ENCODE measurements around the gene PNPLA3.
"Not testable (repeated sequence)": the region's sequence is repeated elsewhere in the genome, so short reads cannot be mapped to it uniquely, and the experiment has no call there.

PNPLA3 gene

GRCh38 chr22:43890901-43891331 is 32.7 kb upstream of the PNPLA3 start:
- no peak for DNase-seq

DNA sequence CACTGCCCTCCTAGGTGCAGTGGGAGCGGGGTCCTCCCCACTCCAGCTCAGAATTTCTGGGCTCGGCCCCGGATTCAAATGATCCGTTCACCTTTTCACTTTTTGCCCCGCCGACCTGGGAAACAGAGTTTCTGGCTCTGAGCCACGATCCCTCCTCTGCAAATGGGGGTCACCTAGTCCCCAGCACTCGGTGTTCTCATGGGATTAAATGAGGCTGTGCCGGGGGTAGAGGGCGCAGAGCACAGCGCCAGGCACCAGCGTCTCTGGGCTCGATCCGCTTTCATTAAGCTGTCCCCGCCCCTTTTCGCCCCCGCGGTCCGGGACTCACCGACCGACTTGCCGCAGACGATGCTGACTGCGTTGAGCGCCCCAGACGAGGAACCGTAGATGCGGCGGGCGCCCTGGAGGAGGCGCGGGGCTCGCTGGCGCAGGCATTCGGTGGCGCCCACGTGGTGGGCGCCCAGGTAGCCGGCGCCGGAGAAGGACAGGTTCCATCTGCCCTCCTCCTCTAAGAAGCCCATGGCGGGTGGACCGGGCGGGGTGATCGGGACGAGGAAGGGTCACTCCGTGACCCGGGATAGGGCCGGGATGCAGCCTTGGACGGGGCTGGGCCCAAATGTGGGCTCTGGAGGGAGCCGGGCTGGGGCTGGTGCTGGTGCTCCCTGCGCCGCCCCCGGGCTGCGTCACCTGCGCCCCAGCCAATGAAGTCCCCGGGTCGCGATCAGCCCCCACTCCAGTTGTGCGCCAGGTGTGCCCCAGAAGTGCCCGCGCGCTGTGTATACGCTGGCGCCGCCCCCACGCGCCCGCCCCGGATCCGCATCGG is 32.0 kb upstream of the PNPLA3 start, which contains the start of gene PNPLA5:
TSS of gene PNPLA5 (minus strand) at position 654 of the 823 bp plus-strand sequence. CDS start at position 521, 133 bp downstream.
- DNase-seq: no peak

DNA sequence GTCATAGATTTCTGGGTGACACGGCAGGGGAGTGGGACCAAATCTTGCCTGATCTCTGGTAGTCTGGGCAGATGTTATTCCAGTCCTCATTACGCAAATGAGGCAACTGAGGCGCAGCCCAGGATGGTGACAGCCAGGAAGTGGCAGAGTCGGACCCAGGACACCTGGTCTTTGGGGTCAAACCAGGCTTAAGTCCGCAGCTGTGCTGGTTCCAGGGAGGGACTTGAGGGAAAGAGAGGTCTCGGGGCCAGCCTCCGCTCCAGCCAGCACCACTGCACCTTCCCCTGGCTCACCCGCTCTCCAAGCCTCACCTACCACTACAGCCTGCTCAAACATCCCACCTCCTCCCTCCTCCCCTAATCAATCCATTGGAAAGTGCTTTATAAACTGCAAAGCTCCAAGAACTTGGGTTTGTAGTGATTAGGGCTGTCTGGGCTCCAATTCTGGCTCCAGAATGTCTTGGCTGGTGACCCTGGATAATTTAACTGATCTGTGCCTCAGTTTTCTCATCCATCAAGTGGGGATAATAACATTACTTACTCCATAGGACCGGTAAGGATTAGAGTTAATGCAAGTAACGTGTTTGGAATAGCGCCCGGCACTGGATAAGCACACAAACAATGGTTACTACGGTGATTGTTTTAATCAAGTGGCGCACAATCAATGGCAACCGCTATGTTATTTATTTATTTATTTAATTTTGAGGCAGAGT is 31.3 kb upstream of the PNPLA3 start:
- DNase-seq: no peak

GRCh38 chr22:43893266-43893665 is 30.3 kb upstream of the PNPLA3 start:
- no peak for DNase-seq

DNA sequence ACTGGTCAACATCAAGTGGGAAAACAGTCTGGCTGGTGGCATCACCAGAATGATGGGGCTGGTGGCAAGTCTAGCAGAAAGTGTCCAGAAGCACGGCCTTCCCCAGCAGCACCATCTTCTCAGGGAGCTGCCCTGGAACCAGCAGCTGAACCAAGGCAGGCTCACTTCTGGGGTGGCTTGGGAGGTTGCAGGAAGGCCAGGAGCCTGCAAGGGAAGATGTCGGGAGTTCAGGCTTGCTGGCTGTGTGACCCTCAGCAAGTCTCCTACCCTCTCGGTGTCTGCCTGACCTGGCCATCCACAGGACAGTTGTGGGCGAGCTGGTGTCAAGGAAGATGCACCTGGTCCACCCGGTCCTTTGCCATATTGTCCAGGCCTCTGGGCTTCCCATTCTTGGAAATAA is 29.5 kb upstream of the PNPLA3 start:
- DNase-seq: no peak

DNA sequence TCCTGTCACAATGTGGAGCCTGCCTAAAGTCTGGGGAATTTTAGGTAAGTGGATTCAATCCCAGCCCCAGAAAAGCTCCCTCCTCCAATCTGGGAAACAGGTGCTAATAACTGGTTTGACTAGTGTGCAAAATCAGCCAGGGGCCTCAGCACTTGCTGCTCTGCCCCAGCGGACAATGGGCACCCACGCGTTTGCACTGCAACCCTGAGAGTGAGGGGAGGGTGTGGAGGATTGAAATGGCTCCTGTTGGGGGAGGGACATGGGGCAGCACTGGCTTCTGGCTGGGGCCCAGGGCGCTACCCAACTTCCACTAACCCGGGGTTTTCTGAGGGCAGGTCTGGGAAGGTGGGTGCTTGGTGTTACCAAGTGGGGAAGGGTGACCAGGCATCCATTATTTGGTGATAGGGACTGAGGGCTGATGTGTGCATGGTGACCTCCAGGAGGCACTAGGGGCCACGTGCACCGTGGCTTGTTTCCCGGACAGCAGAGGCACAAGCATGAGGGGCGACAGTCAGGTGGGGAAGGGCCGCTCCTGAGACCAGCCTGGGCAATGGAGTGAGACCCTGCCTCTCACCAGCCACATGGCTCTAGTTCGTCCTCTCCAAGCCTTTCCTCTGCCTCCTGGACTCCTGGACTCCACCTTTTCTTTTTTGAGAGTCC is 27.5 kb upstream of the PNPLA3 start:
- no peak for DNase-seq

DNA sequence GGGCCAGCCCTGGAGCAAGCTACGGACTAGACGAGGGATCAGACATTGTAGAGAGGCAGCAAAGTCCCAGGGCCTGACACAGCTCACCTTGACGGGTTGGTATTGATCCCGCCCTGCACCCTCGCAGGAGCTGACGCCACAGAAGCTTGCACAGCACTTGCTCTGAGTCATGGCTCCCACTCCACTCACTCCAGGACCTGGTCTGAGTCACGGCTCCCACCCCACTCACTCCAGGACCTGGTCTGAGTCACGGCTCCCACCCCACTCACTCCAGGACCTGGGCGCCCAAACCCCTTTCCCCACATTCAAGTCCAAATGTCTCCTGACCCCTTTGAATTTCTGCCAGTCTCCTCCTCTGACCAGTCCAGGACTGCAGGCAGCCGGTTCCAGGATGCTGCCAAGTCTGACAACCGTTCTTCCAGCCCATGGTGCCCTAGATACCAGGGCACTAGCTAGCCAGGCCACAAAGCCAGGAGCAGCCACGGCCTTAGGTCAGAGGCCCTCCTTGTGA is 25.8 kb upstream of the PNPLA3 start:
- DNase-seq: no peak

- DNase-seq: no peak
Observed at GRCh38 chr22:43900206-43900605, 23.4 kb upstream of the PNPLA3 start.

DNA sequence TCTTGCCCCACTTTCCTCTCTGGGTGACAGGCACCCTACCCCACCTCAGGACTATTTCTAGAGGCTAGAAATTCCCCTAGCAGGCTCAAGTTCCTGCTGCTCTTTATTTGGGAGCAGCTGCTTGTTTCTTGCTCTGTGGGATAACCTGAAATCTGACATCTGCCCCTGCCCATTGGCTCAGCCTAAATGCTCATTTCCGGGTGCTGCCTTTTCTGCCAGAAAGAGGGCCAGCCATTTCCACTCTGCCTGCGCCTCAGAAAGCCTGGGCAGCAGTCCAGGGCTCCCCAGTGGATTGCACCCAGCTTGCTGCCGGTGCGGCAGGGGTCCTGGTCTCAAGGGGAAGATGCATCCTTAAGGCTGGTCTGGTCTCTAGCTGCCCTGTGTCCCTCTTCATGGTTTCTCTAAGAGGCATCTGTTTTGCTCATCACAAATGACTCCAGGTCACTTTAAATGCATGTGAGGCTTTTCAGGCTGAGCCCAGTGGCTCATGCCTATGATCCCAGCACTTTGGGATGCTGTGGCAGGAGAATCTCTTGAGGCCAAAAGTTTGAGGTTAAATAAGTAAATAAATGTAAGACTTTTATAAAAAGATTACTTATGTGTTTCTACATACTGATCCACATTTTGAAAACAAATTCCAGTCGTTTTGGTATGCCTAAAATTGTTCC is 21.5 kb upstream of the PNPLA3 start:
- no peak for DNase-seq

DNA sequence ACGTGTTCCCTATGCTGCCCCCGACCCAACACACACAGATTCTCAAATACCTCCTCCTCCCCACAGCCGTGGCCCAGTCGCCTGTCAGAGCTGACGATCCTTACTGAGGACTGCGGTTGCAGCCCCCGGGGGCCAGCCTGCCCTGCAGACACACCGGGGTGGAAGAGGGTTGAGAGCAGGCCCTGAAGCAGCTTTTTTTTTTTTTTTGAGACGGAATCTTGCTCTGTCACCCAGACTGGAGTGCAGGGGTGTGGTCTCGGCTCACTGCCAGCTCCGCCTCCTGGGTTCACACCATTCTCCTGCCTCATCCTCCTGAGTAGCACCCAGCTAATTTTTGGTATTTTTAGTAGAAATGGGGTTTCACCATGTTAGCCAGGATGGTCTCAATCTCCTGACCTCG is 20.6 kb upstream of the PNPLA3 start:
- not testable (repeated sequence) for DNase-seq

GRCh38 chr22:43904412-43904811 is 19.2 kb upstream of the PNPLA3 start:
- DNase-seq: not testable (repeated sequence)

DNA sequence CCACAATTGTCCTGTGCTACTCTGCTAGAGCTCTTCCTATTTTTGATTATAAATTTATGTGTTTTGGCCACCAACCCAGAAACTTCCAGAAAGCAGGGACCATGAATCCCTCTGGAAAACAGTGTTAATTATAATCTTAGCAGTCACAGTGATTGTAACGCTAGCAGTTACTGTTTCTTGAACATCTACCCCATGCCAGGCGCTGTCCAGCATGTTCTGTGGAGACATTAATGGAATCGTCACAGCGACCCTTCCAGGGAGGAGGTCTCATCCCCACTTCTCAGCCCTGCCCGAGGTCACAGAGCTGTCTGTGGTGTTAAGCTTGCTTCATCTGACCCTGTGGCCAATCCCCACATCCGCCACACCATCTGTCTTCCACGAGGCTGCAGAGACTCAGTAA is 17.9 kb upstream of the PNPLA3 start:
- DNase-seq: no peak

DNA sequence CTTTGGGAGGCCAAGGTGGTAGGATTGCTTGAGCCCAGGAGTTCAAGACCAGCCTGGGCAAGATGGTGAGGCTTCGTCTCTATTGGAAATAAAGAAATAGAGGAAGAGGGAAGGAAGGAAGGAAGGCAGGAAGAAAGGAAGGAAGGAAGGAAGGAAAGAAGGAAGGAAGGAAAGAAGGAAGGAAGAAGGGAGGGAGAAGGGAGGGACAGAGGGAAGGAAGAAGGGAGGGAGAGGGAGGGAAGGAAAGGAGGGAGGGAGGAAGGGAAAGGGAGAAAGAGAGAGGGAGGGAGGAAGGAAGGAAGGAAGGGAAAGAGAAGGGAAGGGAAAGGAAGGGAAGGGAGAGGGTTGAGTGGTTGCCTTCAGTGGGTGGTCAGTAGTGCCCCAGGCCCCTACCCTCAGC is 13.9 kb upstream of the PNPLA3 start:
- no peak for DNase-seq

GRCh38 chr22:43910178-43910695 is 13.4 kb upstream of the PNPLA3 start:
- DNase-seq: no peak

DNA sequence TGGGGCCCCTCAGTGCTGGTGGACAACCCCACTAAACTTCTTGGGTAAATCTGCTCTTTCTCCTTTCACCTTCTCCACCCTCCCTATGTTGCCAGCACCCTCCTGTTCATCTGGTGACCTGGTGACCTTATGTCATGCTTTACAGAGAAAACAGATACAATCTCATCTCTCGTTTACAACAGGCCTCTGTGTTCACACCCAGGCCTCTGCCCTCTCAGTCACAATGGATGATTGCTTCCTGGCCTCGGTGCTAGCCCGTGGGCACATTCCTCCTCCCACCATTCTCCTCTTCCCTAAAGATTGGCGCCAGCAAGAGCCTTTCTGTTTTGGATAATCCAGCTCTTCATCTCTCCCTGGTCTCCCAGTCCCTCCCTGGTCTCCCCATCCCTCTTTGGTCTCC is 12.3 kb upstream of the PNPLA3 start:
- no peak for DNase-seq

DNA sequence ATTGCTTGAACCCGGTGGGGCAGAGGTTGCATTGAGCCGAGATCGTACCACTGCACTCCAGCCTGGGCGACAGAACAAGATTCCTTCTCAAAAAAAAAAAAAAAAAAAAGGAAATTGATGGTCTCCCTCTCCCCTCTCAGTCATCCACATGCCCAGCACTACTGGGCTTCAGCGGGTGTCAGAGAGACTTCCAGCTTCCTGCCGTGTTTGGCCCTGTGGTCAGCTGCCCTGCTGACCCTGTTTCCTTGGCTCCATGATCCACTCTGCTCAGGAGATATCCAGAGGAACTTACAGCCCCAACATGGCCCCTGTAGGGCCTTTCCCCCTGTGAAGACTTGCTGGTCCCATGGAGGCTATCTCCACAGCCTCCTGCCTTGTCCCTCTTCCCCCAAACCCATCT is 6.1 kb upstream of the PNPLA3 start:
- no peak for DNase-seq

DNA sequence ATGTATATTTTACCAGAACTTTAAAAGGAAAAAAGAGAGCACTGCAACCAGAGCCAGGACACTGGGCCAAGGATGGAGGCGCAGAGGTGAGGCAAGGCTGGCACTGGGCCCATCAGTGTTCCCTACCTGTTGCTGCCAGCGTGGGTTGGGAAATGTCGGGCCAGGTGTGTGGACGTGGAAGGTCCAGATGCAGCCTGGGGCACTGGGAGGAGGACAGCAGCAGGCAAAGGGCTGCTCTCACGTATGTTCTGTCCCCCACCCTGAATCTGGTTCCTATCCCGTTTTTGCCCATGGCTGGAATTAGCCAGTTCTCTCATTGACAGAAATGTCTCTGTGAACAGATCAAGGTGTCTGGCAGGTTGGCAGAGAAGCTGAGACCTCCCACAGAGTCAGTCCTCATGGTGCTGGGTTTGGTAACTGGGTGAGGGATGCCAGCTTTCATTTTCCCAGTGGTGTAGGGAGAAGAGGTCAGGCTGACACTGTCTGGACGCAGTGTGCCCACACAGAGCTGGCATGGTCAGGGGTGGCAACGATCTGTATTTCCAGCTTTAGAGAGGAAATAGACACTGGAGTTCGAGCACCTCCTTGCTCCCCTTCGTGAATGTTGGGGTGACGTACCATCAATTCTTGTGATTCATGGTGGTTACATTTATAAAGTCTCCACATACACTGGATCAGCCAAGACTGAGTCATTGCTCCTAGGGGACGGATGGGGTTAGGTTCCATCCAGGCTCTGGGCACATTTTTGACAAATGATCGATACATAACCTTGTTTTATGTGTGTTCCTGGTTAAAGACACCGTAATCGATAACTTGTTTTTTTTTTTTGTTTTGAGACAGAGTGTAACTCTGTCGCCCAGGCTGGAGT is 4.3 kb upstream of the PNPLA3 start:
- no peak for DNase-seq

GRCh38 chr22:43921370-43921769 is 2.2 kb upstream of the PNPLA3 start:
- no peak for DNase-seq

DNA sequence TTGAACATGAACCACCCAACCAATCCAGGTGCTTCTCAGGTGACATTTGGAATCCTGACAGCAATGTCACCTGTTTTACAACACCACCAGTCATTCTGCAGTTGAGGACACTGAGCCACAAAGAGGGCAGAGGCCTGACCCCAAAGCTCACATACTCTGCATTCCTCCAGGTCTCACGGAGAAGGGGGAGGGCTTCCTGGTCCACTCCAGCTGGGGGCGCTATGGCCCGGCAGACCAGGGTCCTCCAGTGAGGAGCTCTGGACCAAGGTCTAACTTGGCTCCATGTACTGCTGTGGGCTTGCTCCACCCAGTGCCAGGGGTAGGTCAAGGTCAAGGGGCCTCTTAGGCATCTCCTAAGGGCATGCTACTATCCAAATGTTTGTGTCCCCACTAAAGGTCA is 1.5 kb upstream of the PNPLA3 start:
- no peak for DNase-seq

DNA sequence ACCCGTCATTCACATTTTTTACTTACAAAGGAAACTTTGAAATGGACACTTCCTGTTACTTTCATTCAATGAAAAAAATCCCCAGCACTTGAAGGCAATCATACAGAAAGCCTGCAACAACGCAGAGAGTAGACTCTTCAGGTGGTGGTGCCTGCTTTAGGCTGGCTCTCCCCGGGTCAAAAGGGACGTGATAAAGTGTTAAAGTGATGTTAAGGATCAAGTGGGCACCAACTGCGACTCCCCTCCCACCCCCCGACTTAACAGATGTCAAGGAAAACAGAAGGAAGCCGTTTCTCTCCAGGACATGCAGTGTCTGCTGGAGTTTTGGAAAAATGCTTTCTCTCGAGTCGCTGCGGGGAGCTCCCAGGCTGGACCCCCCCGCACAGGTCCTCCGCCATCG is 414 bp upstream of the PNPLA3 start:
- no peak for DNase-seq

DNA sequence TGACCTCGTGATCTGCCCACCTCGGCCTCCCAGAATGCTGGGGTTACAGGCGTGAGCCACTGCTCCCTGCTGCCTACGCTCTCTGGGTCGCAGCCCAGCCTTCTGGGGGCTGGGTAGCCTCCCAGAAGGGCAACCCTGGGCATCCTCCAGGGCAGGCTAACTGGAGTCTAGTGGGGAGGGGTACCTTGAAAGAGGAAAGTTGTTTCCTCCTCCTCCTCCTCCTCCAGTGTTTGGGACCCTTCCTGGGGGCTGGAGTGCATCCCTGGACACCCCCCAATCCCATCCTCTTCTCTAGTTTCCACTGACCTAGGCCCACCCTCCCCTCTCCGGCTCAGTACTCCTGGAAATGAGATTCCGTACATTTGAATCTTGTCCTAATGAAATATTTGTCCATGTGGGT is 1.3 kb downstream of the PNPLA3 start:
- no peak for DNase-seq
